ENCODE data around the gene NLRC5.
"Not testable (repeated sequence)": the region's sequence is repeated elsewhere in the genome, so short reads cannot be mapped to it uniquely, and the experiment has no call there.

The NLRC5 gene

DNA sequence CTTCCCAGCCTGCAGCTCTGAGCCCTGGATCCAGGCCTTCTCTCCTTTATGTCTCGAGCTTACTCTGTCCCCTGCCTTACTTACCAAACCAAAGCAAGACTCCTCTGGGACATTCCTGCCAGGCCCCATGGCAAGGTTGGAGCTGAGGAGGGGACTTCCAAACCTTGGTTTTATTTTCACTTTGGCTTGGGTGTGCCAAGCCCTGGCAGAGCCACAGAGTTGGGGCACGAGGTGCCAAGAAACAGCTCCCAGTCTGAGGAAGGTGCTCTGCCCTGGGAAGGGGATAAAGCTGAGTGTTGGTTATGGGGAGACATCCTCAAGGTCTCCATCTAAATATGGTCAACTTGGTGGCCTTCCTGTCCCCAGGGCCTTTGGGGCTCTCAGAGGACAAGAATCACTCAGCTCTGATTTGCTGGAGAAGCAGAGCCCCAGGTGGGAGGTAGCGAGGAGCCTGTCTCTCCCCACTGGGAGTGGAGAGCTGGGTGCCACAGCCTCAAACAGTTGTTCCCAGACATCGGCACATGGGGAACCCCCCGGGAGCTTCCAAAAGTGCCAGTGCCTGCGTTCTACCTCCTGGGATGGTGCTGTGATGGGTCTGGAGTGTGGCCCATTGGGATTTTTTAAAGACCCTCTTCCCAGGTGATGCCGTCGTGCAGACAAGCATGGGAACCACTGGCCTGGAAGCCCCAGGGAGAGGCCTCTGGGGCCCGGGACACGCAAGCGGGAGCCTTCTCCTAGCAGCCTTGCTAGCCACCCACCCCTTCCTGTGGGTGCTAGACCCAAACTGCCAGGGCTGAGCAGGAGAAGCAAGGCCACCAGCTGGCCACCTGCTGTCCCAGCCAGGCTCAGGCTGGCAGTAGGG lies 10.3 kb downstream of the NLRC5 start:
- Histone ChIP-seq H3K4me1 (ENCODE audit: control insufficient read depth, insufficient read depth, low read length) (no peaks in the 10 kb centered on the region), H3K36me3 (ENCODE audit: control insufficient read depth, insufficient read depth, low read length) (peaks cover 4% of the 10 kb centered on the region), H3K27me3 (ENCODE audit: control insufficient read depth, insufficient read depth, low read length) (no peaks in the 10 kb centered on the region), H3K4me3 (ENCODE audit: low read length) (no peak overlapping the region), H3K27ac (ENCODE audit: low read depth, low read length) (no peak overlapping the region), H3K9ac (ENCODE audit: low read length) (no peak overlapping the region)

DNA sequence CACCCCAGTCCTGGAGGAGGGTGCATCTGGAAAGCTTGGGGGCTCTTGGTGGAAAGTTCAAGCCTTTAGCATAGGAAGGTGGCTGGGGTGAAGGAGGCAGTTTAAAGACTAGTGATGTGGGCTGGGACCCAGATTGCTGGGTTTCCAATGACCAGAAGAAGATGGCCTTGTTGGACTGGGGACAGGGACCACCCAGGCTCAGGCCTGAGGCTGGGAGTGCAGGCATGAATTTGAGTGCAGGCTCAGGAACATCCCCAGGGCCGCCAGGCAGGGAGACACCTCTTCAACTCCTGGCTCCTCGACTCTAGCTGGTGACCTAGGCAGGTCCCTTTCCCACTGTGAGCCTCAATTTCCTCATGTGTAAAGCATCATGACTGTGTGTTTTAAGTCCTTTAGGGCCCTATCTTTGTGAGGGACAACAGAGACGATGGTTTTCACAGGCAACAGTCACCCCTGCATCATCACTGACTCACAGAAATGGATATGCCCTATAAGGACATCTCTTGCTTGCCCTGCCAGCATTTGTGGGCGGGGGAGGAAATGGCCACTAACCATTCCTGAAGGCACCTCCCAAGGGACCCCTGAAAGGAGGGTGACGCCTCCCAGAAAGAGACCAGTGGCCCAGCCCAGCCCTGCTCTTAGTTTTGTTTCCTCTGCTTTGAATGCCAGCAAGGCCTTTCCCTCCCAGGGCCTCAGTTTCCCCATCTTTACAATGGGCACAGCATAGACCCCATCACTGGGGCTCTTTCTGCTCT lies 11.1 kb downstream of the NLRC5 start:
- no peak overlapping the region for H3K27ac ChIP-seq (ENCODE audit: low read depth, low read length)
- H3K36me3 ChIP-seq (ENCODE audit: control insufficient read depth, insufficient read depth, low read length) = peaks cover 4% of the 10 kb centered on the region
- H3K9ac ChIP-seq (ENCODE audit: low read length) = no peak overlapping the region
- no peak overlapping the region for H3K4me3 ChIP-seq (ENCODE audit: low read length)
- no peaks in the 10 kb centered on the region for H3K4me1 ChIP-seq (ENCODE audit: control insufficient read depth, insufficient read depth, low read length)
- no peaks in the 10 kb centered on the region for H3K27me3 ChIP-seq (ENCODE audit: control insufficient read depth, insufficient read depth, low read length)

DNA sequence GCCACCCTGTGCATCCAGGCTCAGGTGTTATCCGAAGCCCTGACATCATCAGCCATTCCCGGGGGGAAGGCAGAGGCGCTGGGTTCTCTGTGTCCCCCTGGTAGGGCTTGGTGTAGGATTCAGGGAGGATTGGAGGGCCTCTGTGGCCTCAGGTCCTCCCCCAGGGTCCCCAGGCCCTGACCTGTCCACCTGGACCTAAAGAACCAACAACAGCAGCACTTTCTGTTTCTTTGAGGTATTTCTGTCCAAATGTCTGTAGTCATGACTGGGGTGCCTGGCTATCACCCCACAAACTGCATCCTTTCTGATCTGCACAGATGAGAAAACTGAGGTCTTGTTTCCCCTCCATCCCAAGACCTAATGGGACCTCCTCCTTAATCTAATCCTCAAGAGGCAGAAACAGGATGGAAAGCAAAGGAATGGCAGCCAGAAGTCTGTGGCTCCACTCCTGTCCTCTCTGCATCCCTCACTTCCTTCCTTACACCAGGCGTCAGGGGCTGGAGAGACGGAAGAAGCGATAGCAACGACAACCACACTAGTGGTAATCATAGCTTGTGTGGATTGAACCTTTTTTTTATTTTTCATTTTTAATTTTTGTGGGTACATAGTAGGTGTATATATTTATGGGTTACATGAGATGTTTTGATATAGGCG lies 11.8 kb downstream of the NLRC5 start:
- H3K9ac ChIP-seq (ENCODE audit: low read length) = no peak overlapping the region
- no peak overlapping the region for H3K27ac ChIP-seq (ENCODE audit: low read depth, low read length)
- no peaks in the 10 kb centered on the region for H3K27me3 ChIP-seq (ENCODE audit: control insufficient read depth, insufficient read depth, low read length)

DNA sequence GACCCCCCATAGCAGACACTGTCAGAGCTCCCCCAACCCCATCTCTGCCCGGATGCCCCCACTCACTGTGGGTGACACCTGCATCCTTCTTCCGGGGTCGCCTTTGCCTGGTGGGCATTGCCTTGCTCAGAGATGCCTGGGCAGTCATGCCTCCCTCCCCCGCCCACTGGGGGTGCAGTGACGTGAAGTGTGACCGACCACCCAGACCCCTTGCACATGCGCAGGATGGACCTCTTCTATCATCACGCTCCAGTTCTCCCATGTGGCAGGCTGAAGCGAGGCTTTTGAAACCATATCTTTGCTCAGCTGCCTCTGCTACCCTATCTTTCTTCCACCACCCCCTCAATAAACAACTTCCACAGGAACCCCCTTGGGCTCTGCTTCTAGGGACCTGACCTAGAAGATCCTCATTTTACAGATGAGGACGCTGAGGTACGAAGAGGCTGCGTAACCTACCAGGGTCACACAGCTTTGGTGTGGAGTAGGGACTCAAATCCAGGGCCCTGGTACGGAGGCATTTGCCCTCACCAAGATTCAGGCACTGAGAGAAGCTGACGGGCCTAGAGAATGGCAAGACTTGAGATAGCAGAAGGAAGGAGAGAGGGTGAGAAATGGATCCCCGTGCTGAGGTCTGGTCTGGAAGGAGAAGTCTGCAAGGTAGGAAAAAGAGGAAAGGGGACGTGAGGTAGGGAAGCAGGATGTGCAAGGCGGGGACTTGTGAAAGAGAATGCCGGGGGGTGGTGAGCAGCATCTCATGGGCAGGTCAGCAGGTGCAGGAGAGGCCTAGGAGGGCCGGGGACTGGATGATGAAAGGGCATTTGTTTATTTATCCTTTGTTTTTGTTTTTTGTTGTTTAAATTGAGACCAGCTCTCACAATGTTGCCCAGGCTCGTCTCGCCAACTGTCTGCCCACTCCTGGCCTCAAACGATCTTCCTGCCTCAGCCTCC lies 14.4 kb downstream of the NLRC5 start:
- H3K4me1 ChIP-seq (ENCODE audit: control insufficient read depth, insufficient read depth, low read length) = no peaks in the 10 kb centered on the region
- H3K27me3 ChIP-seq (ENCODE audit: control insufficient read depth, insufficient read depth, low read length) = no peaks in the 10 kb centered on the region
- H3K9ac ChIP-seq (ENCODE audit: low read length) = no peak overlapping the region
- H3K27ac ChIP-seq (ENCODE audit: low read depth, low read length) = no peak overlapping the region
- no peak overlapping the region for H3K4me3 ChIP-seq (ENCODE audit: low read length)
- H3K36me3 ChIP-seq (ENCODE audit: control insufficient read depth, insufficient read depth, low read length) = peaks cover 4% of the 10 kb centered on the region

More for the DNA sequence above, 11.8 kb downstream of the NLRC5 start:
- Histone ChIP-seq H3K36me3 (ENCODE audit: control insufficient read depth, insufficient read depth, low read length) (peaks cover 4% of the 10 kb centered on the region), H3K4me1 (ENCODE audit: control insufficient read depth, insufficient read depth, low read length) (no peaks in the 10 kb centered on the region), H3K4me3 (ENCODE audit: low read length) (no peak overlapping the region)

DNA sequence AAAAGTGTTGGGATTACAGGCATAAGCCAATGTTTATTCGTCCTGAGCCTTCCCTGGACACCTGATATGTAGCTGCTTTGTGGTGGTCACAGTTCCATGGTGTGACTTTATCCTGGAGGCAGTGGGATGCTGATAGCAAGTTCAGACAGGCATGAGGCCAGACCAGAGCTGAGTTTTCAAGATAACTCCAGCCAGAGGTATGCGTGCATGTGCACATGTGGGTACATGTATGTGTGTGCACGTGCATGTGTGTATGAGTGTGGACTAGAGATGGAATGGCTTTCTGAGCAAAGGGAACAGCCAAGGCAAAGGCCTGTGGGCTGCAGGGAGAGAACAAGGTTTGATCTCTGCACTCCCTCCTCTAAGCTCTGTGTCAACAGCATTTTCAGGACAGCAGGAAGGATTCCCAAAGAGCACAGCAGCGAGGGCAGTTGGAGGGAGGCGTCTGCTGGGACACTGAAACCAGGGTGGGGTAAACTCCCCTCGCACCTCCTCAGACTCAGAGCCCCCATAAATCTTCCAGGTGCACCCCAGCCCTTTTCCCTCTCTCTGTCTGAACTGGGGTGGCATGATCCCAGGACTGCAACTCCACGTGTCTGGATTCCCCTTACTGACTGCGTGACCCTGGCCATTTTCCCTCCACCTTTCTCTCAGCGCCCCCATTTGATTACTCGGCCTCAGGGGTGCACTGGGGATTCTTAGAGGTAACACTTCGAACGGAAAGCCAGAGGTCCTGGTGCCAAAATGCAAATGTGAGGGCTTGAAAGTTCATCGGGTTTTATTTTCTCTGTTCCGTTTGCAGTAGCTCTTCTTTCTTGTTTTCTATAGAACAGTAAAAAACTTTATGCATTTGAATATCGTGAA lies 15.3 kb downstream of the NLRC5 start:
- no peak overlapping the region for H3K27ac ChIP-seq (ENCODE audit: low read depth, low read length)
- no peak overlapping the region for H3K9ac ChIP-seq (ENCODE audit: low read length)
- peaks cover 4% of the 10 kb centered on the region for H3K36me3 ChIP-seq (ENCODE audit: control insufficient read depth, insufficient read depth, low read length)
- H3K4me3 ChIP-seq (ENCODE audit: low read length) = no peak overlapping the region
- H3K4me1 ChIP-seq (ENCODE audit: control insufficient read depth, insufficient read depth, low read length) = no peaks in the 10 kb centered on the region
- no peaks in the 10 kb centered on the region for H3K27me3 ChIP-seq (ENCODE audit: control insufficient read depth, insufficient read depth, low read length)

DNA sequence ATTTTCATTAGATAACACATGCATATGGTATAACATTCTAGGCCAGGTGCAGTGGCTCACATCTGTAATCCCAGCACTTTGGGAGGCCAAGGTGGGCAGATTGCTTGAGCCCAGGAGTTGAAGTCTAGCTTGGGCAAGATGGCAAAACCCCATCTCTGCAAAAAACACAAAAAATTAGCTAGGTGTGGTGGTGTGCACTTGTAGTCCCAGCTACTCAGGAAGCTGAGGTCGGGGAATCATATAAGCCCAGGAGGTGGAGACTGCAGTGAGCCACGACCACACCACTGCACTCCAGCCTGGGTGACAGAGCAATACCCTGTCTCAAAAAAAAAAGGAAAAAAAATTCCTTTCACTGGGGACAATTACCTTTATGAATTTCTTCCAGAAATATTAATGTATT lies 16.2 kb downstream of the NLRC5 start:
- not testable (repeated sequence) for H3K36me3 ChIP-seq (ENCODE audit: control insufficient read depth, insufficient read depth, low read length); H3K27ac ChIP-seq (ENCODE audit: low read depth, low read length)

DNA sequence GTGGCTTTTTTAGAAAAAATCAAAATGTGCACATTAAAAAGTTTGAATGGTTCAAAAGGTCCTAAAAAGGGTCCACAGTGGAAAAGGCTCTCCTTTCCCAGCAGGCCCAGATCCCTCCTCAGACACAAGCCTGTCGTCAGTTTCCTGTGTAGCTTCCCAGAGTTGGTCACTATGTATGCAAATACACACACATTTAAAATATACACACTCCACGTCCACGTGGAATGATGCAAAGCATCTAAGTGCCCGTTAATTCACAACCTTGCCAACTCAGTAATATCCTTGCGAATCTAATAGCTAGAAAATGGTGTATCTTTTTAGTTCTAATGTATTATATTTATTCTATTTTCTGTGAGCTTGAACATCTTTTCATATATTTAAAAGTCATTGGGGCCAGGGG lies 17.7 kb downstream of the NLRC5 start:
- Histone ChIP-seq H3K27me3 (ENCODE audit: control insufficient read depth, insufficient read depth, low read length) (no peaks in the 10 kb centered on the region), H3K4me3 (ENCODE audit: low read length) (no peak overlapping the region), H3K36me3 (ENCODE audit: control insufficient read depth, insufficient read depth, low read length) (peaks cover 4% of the 10 kb centered on the region), H3K4me1 (ENCODE audit: control insufficient read depth, insufficient read depth, low read length) (no peaks in the 10 kb centered on the region), H3K9ac (ENCODE audit: low read length) (no peak overlapping the region), H3K27ac (ENCODE audit: low read depth, low read length) (no peak overlapping the region)

More for the DNA sequence above, 16.2 kb downstream of the NLRC5 start:
- H3K27me3 ChIP-seq (ENCODE audit: control insufficient read depth, insufficient read depth, low read length); H3K4me3 ChIP-seq (ENCODE audit: low read length); H3K4me1 ChIP-seq (ENCODE audit: control insufficient read depth, insufficient read depth, low read length); H3K9ac ChIP-seq (ENCODE audit: low read length): not testable (repeated sequence)

DNA sequence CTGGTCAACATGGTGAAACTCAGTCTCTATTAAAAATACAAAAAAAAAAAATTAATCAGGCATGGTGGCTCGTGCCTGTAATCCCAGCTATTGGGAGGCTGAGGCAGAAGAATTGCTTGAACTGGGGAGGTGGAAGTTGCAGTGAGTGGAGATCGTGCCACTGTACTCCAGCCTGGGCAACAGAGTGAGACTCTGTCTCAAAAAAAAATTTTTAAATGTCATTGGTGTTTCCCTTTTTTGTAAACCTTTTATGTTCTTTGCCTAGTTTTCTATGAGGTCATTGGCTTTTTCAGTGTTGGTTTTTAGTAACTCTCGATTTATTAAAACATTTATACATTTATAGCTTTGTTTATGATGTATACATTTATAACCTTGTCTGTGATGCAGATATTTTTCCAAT lies 18.2 kb downstream of the NLRC5 start:
- no peaks in the 10 kb centered on the region for H3K27me3 ChIP-seq (ENCODE audit: control insufficient read depth, insufficient read depth, low read length)
- H3K4me1 ChIP-seq (ENCODE audit: control insufficient read depth, insufficient read depth, low read length) = no peaks in the 10 kb centered on the region
- no peak overlapping the region for H3K9ac ChIP-seq (ENCODE audit: low read length)
- H3K36me3 ChIP-seq (ENCODE audit: control insufficient read depth, insufficient read depth, low read length) = peaks cover 4% of the 10 kb centered on the region
- H3K27ac ChIP-seq (ENCODE audit: low read depth, low read length) = no peak overlapping the region
- H3K4me3 ChIP-seq (ENCODE audit: low read length) = no peak overlapping the region

DNA sequence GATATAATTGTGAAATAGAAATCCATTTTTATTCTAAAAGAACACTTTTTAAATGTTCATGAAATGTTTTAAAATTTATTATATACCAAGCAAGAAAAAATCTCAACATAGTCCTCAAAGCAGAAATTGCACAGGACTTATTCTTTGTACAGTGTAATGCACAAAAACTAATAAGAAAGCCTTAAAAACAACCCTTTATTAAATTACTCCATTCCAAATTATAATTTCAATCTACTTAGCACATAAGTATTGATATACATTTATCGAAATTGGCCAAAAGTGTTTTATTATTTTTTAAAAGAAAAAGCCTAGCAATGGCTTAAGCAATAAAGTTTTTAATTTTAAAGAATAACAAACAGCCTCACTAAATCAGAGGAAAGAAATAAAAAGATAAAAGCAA lies 19.1 kb downstream of the NLRC5 start:
- no peak overlapping the region for H3K4me3 ChIP-seq (ENCODE audit: low read length)
- no peak overlapping the region for H3K9ac ChIP-seq (ENCODE audit: low read length)
- H3K27ac ChIP-seq (ENCODE audit: low read depth, low read length) = no peak overlapping the region
- no peaks in the 10 kb centered on the region for H3K27me3 ChIP-seq (ENCODE audit: control insufficient read depth, insufficient read depth, low read length)
- no peaks in the 10 kb centered on the region for H3K4me1 ChIP-seq (ENCODE audit: control insufficient read depth, insufficient read depth, low read length)
- H3K36me3 ChIP-seq (ENCODE audit: control insufficient read depth, insufficient read depth, low read length) = peaks cover 4% of the 10 kb centered on the region

DNA sequence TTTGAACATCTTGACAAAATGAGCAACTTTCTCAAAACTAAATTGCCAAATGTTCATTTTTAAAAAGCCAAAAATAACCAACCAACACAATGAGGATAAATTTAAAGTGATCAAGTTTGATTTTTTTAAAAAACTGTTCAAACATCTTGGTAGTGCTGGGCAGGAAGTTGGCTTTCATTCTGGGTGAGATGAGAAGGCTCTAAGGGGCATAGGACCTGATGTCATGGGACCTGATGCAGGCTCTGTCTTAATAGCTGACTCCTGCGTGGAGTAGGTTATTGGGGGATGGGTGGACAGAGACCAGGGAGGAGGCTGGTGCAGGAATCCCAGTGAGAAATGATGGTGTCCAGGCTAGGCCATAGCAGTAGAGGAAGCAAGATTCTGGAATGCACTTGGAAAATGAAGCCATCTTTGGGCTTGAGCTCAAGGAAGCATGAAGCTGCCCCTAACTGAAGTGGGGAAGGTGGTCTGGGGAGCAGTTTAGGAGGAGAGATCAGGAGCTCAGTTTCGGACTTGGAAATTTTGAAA lies 20.4 kb downstream of the NLRC5 start:
- no peaks in the 10 kb centered on the region for H3K27me3 ChIP-seq (ENCODE audit: control insufficient read depth, insufficient read depth, low read length)
- H3K4me1 ChIP-seq (ENCODE audit: control insufficient read depth, insufficient read depth, low read length) = no peaks in the 10 kb centered on the region
- H3K9ac ChIP-seq (ENCODE audit: low read length) = no peak overlapping the region
- H3K4me3 ChIP-seq (ENCODE audit: low read length) = no peak overlapping the region
- H3K36me3 ChIP-seq (ENCODE audit: control insufficient read depth, insufficient read depth, low read length) = no peaks in the 10 kb centered on the region
- no peak overlapping the region for H3K27ac ChIP-seq (ENCODE audit: low read depth, low read length)

DNA sequence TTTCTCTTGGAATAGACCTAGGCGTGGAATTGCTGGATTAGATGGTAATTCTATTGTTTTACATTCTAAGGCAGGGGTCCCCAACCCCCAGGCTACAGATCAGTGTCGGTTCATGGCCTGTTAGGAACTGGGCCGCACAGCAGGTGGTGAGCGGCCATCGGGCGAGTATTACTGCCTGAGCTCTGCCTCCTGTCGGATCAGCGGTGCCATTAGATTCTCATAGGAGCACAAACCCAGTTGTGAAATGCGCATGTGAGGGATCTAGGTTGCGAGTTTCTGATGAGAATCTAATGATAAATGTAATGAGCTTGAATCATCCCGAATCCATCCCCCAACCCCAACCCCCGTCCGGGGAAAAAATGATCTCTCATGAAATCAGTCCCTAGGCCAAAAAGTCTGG lies 23.0 kb downstream of the NLRC5 start:
- Histone ChIP-seq H3K27me3 (ENCODE audit: control insufficient read depth, insufficient read depth, low read length) (no peaks in the 10 kb centered on the region), H3K4me1 (ENCODE audit: control insufficient read depth, insufficient read depth, low read length) (no peaks in the 10 kb centered on the region), H3K36me3 (ENCODE audit: control insufficient read depth, insufficient read depth, low read length) (no peaks in the 10 kb centered on the region), H3K27ac (ENCODE audit: low read depth, low read length) (no peak overlapping the region), H3K4me3 (ENCODE audit: low read length) (no peak overlapping the region), H3K9ac (ENCODE audit: low read length) (no peak overlapping the region)

Measured in rectal smooth muscle tissue (tissue), 1 donor.